ENCODE measurements around the gene PPCDC.

The PPCDC gene

DNA sequence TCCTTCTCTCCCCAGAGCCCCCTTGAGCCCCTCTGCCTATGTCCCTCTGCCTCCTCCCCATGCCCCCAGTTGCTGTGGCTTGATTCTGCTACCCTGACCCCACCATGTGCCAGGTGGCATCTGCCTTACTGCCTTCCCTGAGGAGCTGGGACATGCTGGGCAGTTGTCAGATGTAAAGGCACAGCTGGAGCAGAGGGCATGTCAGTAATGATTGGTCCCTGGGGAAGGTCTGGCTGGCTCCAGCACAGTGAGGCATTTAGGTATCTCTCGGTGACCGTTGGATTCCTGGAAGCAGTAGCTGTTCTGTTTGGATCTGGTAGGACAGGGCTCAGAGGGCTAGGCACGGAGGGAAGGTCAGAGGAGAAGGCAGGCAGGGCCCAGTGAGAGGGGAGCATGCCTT lies 3.5 kb upstream of the PPCDC start:
- DNase-seq, result no peak

DNA sequence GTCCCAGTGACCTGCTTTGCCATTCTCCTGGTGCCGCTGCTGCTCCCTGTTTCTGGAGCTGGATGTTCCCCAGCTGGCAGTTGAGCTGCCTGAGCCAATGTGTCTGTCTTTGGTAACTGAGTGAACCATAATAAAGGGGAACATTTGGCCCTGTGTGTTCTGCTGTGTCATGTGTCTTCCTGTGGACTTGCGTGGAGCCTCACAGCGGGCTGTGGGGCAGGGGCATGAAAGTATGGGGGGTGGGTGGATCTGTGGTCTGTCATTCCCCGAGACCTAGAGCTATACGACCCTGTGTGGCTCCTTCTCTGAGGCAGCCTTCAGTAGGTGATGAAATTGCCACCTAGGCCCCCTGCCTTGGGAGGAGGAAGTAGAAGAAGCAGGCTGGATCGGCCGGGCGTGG lies 2.0 kb upstream of the PPCDC start:
- no peak for DNase-seq

DNA sequence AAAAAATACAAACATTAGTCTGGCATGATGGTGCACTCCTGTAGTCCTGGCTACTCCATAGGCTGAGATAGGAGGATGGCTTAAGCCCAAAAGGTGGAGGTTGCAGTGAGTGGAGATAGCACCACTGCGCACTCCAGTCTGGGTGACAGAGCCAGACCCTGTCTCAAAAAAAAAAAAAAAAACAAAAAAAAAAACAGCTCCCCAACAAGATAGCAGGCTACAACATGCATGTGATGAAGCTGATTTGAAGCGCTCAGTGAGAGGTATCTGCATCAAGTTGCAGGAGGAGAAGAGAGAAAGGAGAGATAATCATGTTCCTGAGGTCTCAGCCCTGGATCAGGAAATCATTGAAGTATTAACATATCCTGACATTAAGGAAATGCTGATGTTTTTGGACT lies 608 bp upstream of the PPCDC start:
- no peak for DNase-seq

DNA sequence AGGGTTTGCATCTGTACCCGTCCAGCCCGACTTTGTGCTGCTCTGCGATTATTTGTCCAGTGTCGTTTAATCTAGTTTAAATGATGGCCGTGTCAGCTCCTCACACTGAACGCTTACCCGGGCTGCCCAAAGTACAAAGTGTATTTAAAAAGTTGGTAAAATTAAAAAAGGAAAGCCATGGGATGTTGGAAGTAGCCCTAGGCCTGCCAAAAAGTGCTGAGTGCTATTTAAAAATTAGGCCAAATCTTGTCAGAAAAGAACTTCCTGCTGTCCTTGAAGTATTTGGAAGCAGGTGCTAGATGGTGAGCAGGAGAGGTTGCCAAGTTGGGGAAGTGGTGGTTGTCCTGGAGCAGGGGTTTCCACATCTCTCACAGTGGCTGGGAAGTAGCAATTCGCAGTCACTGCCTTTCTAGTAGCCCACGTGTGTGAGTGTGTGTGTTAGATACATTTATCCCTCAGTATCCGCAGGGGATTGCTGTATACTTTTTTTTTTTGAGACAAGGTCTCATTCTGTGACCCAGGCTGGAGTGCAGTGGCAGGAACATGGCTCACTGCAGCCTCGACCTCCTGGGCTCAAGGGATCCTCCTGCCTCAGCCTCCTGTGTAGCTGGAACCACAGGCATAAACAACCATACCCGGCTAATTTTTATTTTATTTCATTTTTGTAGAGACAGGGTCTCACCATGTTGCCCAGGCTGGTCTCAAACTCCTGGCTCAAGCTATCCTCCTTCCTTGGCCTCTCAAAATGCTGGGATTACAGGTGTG lies 664 bp downstream of the PPCDC start:
- DNase-seq, result no peak

DNA sequence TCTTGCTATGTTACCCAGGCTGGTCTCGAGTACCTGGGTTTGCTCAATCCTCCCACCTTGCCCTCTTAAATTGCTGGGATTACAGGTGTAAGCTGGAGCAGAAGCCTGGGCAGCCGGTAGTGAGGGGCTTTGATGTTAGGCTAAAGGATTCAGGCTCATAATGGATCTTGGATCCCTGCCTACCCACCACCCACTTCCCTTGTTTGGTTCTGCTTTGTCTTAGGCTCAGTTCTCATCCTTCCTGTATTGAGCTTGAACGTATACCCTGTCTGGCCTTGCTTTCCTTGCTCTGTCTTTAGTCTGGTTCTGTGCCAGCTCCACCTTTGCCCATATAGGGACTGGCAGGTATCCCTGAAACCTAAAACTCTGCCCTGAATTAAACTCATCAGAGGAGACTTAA lies 1.7 kb downstream of the PPCDC start:
- no peak for DNase-seq

DNA sequence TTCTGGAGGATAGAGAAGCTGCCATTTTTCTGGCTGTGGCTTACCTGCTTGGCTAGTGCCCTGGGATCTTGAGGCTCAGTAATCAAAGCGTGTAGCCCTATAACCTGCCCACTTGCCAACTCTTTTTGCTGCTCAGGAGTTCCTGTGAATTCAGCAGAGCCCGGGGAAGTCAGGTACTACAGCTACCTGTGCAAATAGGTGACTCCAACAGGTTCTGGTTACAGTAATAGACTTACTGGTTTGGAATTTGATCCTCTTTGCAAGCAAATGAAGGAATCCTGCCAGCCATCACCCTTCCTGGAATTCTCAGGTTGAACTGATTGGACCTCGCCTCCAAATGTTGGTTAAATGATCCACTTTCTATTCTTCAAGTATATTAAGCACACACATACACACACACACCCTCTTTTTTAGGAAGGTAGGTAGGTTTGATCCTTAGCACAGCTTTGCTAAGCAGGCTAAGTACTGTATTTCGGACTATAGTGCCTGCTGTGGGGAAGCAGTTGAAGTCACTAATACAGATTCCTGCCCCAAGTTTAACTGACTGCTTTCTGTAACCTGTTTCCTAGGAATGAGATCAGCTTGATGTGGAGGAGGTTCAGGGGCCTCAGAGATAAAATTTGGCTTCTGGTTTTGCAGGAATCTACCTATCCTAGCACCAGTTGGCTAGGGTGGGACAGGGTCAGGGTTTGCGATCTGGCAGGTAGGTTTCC lies 2.3 kb downstream of the PPCDC start:
- no peak for DNase-seq

DNA sequence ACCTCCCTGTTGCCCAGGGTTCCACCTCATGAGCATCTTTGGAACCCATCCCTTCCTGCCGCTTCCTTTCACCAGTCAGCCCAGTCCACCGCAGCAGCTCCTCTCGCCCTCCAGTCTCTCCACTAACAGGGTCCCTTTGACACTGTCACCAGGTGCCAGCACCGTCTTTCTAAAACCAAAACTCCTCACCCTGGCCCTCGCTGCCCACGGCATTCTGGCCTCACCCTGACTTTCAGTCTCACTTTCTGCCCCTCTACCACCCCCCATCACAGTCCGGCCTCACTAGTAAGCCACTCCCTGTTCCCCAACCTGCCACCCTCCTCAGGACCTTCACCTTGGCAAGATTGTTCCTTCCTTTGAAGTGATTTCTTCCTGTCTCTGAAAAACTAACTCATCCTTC lies 4.2 kb downstream of the PPCDC start:
- no peak for DNase-seq

DNA sequence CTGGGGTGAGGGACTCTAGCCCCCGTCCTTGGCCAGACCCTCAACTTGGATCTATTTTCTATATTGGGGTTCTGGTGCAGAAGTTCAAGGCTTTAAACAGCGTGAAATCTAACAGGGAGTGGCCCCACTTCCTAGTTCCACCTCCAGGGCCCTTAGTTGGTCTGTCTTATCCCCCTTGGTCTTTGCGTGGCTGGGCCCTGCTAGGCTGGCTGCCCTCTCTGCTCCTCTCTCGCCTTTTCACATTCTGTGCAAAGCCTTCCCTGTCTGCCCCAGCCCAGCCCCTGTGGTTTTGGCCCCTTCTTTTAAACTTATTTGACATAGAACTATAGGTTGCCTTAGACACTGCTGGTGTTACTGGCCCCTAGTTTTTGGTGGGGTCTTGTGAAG lies 5.6 kb downstream of the PPCDC start:
- no peak for DNase-seq

DNA sequence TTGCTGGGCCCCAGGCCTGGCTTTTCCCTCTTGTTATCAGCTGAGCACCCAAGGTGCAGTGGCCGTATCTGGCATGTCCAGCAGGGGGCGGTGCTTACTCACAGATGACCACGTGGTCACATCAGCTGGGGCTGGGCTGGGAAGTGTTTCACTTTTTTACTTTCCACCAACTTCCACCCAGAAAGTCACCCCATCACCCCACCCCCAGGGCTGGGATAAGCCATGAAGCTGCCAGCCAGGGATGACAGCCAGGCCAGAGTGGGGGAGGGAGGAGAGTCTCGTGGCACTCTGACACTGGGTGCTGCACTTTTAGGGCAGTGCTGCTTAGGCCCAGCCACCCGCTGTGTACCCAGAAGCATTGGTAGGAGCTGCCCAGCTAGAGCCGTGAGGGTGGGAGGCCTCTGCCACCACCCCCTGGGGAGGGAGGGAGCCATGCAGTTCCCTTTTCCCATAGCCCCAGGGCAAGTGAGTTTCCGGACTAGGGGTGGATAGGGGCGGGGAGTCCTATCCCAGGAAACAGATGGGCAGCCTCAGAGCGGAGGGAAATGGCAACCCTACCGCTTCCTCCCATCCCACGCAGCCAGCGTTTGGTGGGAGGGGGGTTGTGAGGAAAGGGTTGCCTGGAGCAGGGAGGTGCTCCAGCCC lies 6.1 kb downstream of the PPCDC start:
- DNase-seq, result peak; percentile 85

DNA sequence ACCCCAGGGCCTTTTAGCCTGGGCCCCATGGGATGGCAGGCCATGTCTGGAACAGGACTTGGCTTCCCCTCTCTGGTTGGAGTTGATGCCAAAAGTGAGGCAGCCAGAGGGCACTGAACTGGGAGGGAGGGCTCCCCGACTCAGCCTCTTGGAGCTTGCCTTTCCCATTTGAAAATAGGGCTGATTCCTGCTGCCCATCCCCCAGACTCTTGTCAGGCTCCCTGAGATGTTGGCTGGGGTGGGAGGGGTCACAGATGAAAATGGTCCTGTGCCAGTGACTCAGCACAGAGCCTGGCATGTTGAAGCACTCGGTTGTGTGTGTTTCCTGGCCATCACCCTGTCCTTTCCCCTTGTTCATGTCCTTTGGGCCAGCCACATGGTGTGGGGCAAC lies 6.6 kb downstream of the PPCDC start:
- no peak for DNase-seq

DNA sequence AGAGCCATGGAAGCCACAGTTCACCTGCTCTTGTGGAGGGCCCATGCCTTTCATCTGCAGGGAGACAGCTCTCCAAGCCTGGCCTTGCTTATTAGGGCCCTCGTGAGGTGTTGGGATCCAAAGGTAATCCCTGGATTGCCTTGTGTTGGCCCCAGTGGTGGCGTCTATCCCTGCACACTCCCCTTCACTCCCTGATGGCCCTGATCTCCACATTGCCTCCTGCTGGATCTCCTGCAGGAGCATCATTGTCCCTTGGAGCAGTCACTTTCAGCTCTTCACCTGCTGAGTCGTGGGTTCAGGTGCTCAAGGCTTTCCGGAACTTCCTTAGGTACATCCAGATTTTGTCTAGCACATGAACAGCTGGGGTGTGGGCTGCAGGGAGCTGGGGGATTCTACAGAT lies 7.0 kb downstream of the PPCDC start:
- DNase-seq, result no peak

DNA sequence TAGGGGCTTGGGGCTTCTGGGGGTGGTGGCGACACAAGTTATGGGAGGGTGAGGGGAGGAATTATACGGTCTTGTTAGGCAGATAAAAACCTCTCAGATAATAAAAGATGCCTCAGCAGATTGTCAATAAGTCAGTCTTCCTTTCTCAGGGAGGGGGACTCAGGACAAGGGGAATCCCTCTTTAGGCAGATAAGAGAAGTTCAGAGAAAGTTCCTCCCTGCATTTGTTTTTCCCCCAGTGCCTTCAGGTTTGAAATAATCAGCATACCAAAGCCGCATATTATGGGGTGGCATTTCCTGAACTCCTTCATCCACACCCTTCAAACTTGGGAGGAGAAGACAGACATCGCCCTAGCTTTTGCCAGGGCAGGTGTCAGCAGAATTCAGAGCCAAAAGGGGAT lies 8.5 kb downstream of the PPCDC start:
- DNase-seq, result no peak

DNA sequence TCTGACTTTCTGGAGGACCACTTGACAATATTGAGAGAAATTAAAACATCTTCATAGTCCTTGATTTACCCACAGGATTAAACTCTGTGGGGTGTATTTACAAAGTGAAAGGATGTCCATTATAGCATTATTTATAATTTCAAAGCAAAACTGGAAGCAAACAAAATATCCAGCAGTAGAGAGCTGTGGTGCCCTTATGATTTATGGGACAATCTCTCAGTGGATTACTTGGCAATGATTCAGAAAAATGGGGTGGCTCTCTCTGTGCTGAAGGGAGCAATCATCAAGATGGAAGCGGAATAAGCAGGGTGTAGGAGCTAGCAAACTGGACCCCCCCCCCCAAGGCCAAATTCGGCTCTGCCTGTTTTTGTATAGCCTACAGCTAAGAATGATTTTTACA lies 9.0 kb downstream of the PPCDC start:
- no peak for DNase-seq

DNA sequence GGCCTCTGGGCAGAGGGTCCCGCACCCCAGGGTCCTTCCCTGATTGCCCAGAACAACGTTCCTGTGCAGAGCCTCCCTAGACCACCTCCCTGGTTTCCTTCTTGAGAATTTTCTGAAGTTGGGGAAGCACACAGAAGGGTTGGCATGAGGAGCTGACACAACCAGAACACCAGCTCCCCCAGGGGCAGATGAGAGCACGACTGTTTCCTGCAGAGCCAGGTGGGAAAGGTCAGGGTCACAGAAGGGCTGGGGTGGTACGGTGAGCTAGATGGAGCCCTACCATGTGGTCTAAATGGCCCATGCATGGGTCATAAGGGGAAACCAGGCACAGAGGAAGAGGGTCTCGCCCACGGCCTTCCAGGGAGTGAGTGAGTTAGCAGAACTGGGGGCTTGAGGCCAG lies 10.4 kb downstream of the PPCDC start:
- no peak for DNase-seq

DNA sequence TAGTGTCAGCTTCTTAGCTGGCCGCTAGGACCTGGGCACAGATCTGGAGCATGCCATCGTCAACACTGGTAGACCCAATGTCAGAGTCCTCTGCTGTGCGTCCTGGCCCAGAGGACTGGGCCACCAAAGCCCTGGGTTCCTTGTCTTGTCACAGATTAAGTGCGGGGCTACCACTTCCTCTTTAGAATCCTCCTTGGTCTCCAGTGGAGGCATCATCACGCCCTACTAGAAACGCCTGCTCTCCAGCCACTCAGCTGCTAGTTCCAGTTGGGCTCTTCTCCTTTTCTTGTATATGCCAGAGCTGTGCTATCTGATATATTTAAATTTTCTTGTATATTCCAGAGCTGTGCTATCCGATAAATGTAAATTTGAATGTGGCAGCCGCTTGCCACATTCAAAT lies 11.2 kb downstream of the PPCDC start:
- no peak for DNase-seq

DNA sequence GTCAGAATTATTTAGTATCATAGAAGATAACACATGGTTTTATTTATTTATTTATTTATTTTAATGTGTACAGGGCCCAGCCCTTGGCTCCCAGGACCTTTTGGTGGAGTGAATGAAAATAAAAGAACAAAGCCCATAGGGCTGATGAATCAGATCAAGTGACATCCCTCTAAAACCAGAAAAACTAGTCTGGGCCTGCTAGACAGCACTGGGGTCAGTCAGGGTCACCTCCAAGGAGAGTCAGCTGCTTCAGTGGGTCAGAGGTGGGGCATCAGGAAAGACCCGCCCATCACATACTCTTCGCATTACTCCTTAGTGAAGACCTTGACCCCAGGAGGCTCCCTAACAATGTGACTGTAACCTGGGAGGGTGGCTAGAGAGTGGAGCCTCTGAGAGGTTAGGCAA lies 12.8 kb downstream of the PPCDC start:
- DNase-seq, result no peak

DNA sequence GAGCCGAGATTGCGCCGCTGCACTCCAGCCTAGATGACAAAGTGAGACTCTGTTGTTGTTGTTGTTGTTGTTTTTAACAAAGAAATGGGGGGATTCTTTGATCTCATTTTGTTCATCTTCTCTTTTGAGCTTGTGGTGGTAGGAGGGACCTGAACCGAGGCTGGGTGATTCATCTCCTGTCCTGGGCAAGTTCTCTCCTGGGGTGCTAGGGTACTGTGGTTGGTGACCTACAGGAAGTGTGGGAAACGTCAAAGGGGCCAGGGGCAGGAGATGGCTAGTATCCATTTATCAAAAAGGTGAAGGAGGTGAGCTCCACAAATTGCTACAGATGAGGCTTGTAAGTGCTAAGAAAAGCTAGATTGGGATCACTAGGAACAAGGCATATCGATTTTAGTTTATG lies 14.3 kb downstream of the PPCDC start:
- DNase-seq, result peak; percentile 72

DNA sequence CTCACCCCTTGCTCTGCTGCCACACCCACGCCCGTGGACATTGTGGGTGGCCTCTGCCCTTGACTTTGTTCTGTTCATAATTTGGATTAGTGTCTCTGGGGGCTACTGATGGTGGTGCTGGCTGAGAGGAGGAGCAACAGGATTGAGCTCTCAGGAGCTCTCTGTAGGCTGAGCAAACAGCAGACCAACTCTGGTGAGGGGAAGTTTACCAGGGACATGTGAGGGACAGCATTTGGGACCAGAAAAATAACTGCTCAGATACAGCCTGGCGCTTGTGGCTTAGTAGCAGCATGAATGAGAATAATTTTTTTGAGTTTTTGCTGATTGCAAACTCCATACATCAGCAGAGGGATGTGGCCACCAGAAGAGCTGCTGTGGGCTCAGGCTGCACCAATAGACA lies 14.8 kb downstream of the PPCDC start:
- peak; percentile 48 for DNase-seq

DNA sequence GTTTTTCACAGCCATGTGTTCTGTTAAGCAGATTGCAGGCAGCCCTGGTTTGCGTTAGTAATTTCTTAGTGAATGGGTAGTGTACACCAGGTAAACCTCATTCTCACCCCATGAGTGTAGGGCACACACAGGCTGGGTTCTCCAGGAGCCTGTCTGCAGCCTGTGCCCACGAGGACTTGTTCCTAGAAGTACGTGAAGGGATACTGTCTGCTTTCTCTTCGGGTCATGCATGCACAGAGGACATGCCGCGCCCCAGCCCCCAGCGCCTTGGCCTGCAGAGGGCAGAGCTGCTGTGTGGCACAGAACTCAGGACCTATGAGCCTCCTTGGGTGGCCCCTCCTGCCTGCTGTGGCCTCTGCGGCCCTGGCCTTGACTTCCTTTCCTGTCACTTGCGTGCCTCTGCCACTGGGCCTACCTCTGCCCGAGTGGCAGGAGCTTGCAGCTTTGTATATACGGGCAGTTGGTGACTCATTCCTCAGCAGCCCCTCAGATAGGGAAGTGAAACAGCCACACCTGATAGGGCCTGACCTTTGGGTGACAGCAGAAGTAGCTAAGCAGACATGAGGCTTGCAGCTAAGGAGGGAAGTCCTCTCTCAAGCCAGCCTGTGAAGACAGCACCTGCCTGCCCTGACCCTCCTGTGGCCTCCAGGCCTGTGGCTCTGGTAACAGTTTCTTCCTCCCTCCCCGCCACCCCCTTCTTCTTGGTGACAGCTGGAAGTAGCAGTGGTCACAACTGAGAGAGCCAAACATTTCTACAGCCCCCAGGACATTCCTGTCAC lies 19.5 kb downstream of the PPCDC start:
- peak; percentile 98 for DNase-seq

DNA sequence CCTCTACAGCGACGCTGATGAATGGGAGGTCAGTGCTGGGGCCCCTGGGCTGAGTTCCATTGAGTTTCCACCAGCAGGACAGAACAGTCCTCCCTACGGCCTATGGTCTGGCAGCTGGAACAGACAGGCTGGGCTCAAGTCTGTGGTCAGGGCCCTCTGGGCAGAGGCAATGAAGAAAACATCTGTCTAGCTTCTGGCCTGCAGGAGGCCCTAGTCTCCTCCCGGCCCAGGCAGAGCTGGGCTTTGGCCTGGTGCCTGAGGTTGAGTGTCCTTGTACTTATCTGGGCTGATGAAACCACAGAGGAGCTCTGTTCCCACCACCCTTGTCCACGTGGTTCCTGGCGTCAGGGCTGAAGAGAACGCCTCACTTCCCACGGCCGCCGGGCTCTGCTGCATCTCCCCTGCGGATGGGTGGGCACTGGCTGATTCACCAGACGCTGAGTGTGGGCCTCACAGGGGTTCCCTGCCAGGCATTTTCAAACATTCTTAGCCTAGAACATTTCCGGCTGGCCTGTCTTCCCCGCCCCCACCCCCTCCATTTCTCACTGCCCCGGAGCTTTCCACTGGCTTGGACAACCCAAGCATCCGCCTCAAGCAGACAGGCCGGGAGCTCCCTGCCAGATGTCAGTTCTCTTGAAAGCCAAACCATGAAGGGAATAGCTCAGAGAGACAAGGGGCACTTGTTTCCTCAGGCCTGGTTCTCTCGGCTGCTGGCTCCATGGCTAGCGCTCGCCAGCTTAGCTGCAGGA lies 20.3 kb downstream of the PPCDC start:
- peak; percentile 90 for DNase-seq

DNA sequence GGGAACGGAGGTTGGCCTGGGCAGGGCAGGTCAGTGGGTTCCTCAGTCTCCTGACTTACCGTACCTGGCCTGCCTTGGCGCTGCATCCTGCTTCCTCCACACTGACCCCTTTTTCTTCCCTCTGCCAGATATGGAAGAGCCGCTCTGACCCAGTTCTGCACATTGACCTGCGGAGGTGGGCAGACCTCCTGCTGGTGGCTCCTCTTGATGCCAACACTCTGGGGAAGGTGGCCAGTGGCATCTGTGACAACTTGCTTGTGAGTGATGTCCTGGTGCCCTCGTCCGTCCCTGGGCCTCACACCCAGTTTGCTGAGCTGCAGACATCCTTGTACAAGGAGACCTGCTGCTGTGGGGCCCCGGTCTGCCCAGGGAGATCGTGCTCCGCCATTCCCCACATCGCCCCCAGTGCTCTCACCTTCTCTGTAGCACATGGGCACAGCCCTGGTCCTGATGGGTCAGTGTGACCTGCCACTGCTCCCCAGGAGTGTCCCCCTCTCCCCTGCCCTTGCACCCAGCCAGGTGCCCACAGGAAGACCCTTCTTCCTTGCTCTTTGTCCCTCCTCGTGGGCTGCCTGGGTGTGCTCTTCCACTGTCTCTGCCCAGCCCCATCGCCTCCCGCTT lies 21.0 kb downstream of the PPCDC start:
- DNase-seq, result peak; percentile 54

DNA sequence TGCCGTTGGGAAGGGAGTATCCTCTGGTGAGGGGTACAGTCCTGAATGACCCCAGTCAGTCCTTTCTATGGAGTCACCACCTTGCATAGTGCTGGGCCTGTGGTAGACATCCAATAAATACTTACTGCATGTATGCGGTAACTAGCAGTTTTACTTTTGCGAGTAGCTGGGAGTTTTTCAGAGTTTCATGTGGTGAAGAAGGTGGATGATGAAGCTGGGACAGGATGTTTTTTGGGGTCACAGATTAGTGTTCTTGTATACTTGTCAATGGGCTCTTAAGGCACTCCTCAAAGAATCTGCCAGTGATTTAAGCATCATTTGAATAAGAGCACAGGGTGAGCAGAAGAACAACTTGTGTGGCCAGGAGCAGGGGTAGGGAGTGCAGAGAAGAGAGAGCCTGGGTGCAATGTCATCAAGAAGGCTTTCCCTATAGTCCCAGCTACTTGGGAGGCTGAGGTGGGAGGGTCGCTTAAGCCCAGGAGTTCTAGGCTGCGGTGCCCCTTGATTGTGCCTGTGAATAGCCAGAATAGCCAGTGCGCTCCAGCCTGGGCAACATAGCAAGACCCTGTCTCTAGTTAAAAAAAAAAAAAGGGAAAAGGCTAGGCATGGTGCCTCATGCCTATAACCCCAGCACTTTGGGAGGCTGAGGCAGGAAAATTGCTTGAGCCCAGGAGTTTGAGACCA lies 22.1 kb downstream of the PPCDC start:
- no peak for DNase-seq

Data from NK-92 treated with Interleukin-12 subunit alpha and Interleukin-12 subunit beta, amount 100 ng/mL, for 24 hours (cell line).